ENCODE data around the gene SNX9. TPM values are rescaled to one million over a fixed set of nuclear protein-coding genes. Genes with fewer than 3 reads are reported as not detected.
"Not testable (repeated sequence)": the region's sequence is repeated elsewhere in the genome, so short reads cannot be mapped to it uniquely, and the experiment has no call there.

Gene SNX9
- total and polyA plus RNA-seq, 4 donors = 19.3 to 27.6 (median 23.3) TPM

- peaks cover 2% of the 10 kb centered on the region for H3K4me1 ChIP-seq (ENCODE audit: control insufficient read depth, insufficient read depth, low read length)
These were observed 68.7 kb downstream of the SNX9 start for GRCh38 chr6:157891544-157892362.

GRCh38 chr6:157892363-157892877 is 69.4 kb downstream of the SNX9 start:
- no peak for DNase-seq (ENCODE audit: low read depth in 4 of 6, low spot score in 6 of 6)
- H3K4me3 ChIP-seq (ENCODE audit: low read depth, low read length) = no peak overlapping the region
- no peaks in the 10 kb centered on the region for H3K27me3 ChIP-seq (ENCODE audit: control insufficient read depth, insufficient read depth, low read length)
- H3K36me3 ChIP-seq (ENCODE audit: control insufficient read depth, insufficient read depth, low read length) = peaks cover 11% of the 10 kb centered on the region
- H3K9me3 ChIP-seq (ENCODE audit: control insufficient read depth, insufficient read depth, low read length) = no peaks in the 10 kb centered on the region
- peaks cover 5% of the 10 kb centered on the region for H3K4me1 ChIP-seq (ENCODE audit: control insufficient read depth, insufficient read depth, low read length)
- H3K27ac ChIP-seq (ENCODE audit: low read depth, low read length) = no peak overlapping the region
- WGBS (ENCODE audit: insufficient coverage) = 100% methylated on average over 1 of the region's 5 CpGs

More at GRCh38 chr6:157891544-157892362, 68.7 kb downstream of the SNX9 start:
- Histone ChIP-seq H3K4me3 (ENCODE audit: low read depth, low read length) (no peak overlapping the region), H3K36me3 (ENCODE audit: control insufficient read depth, insufficient read depth, low read length) (peaks cover 6% of the 10 kb centered on the region), H3K27ac (ENCODE audit: low read depth, low read length) (no peak overlapping the region), H3K9me3 (ENCODE audit: control insufficient read depth, insufficient read depth, low read length) (no peaks in the 10 kb centered on the region), H3K27me3 (ENCODE audit: control insufficient read depth, insufficient read depth, low read length) (no peaks in the 10 kb centered on the region)
- DNase-seq (ENCODE audit: low read depth in 4 of 6, low spot score in 6 of 6) = no peak
- 83% methylated on average over 9 of the region's 9 CpGs for WGBS (ENCODE audit: insufficient coverage)

- Histone ChIP-seq H3K4me3 (ENCODE audit: low read depth, low read length) (no peak overlapping the region), H3K36me3 (ENCODE audit: control insufficient read depth, insufficient read depth, low read length) (peaks cover 11% of the 10 kb centered on the region), H3K4me1 (ENCODE audit: control insufficient read depth, insufficient read depth, low read length) (peaks cover 5% of the 10 kb centered on the region), H3K9me3 (ENCODE audit: control insufficient read depth, insufficient read depth, low read length) (no peaks in the 10 kb centered on the region), H3K27me3 (ENCODE audit: control insufficient read depth, insufficient read depth, low read length) (no peaks in the 10 kb centered on the region), H3K27ac (ENCODE audit: low read depth, low read length) (no peak overlapping the region)
- no peak for DNase-seq (ENCODE audit: low read depth in 4 of 6, low spot score in 6 of 6)
- WGBS (ENCODE audit: insufficient coverage) = no CpG with 5 or more reads among the region's 4 CpGs
These were observed 70.2 kb downstream of the SNX9 start for GRCh38 chr6:157893238-157893637.

GRCh38 chr6:157895585-157895984 is 72.5 kb downstream of the SNX9 start:
- 100% methylated on average over 1 of the region's 3 CpGs for WGBS (ENCODE audit: insufficient coverage)
- Histone ChIP-seq H3K4me3 (ENCODE audit: low read depth, low read length) (no peak overlapping the region), H3K9me3 (ENCODE audit: control insufficient read depth, insufficient read depth, low read length) (no peaks in the 10 kb centered on the region), H3K36me3 (ENCODE audit: control insufficient read depth, insufficient read depth, low read length) (peaks cover 15% of the 10 kb centered on the region), H3K27ac (ENCODE audit: low read depth, low read length) (no peak overlapping the region), H3K4me1 (ENCODE audit: control insufficient read depth, insufficient read depth, low read length) (peaks cover 7% of the 10 kb centered on the region), H3K27me3 (ENCODE audit: control insufficient read depth, insufficient read depth, low read length) (no peaks in the 10 kb centered on the region)
- DNase-seq (ENCODE audit: low read depth in 4 of 6, low spot score in 6 of 6) = no peak

GRCh38 chr6:157896932-157897331 is 73.9 kb downstream of the SNX9 start:
- DNase-seq (ENCODE audit: low read depth in 4 of 6, low spot score in 6 of 6) = no peak
- Histone ChIP-seq H3K4me1 (ENCODE audit: control insufficient read depth, insufficient read depth, low read length) (peaks cover 7% of the 10 kb centered on the region), H3K27ac (ENCODE audit: low read depth, low read length) (no peak overlapping the region)

GRCh38 chr6:157898169-157898568 is 75.1 kb downstream of the SNX9 start:
- Histone ChIP-seq H3K4me1 (ENCODE audit: control insufficient read depth, insufficient read depth, low read length) (peaks cover 7% of the 10 kb centered on the region), H3K27me3 (ENCODE audit: control insufficient read depth, insufficient read depth, low read length) (no peaks in the 10 kb centered on the region), H3K4me3 (ENCODE audit: low read depth, low read length) (no peak overlapping the region), H3K27ac (ENCODE audit: low read depth, low read length) (no peak overlapping the region), H3K9me3 (ENCODE audit: control insufficient read depth, insufficient read depth, low read length) (no peaks in the 10 kb centered on the region), H3K36me3 (ENCODE audit: control insufficient read depth, insufficient read depth, low read length) (peaks cover 18% of the 10 kb centered on the region)
- WGBS (ENCODE audit: insufficient coverage) = 50% methylated on average over 1 of the region's 7 CpGs
- peak in 1 of 6 donors; percentile 18 for DNase-seq (ENCODE audit: low read depth in 4 of 6, low spot score in 6 of 6)

More at GRCh38 chr6:157896932-157897331, 73.9 kb downstream of the SNX9 start:
- no peak overlapping the region for H3K4me3 ChIP-seq (ENCODE audit: low read depth, low read length)
- WGBS (ENCODE audit: insufficient coverage) = no CpG with 5 or more reads among the region's 4 CpGs
- H3K9me3 ChIP-seq (ENCODE audit: control insufficient read depth, insufficient read depth, low read length) = no peaks in the 10 kb centered on the region
- no peaks in the 10 kb centered on the region for H3K27me3 ChIP-seq (ENCODE audit: control insufficient read depth, insufficient read depth, low read length)
- peaks cover 15% of the 10 kb centered on the region for H3K36me3 ChIP-seq (ENCODE audit: control insufficient read depth, insufficient read depth, low read length)

GRCh38 chr6:157898640-157899039 is 75.6 kb downstream of the SNX9 start:
- peaks cover 18% of the 10 kb centered on the region for H3K36me3 ChIP-seq (ENCODE audit: control insufficient read depth, insufficient read depth, low read length)
- no peak overlapping the region for H3K27ac ChIP-seq (ENCODE audit: low read depth, low read length)
- no peak for DNase-seq (ENCODE audit: low read depth in 4 of 6, low spot score in 6 of 6)
- peaks cover 7% of the 10 kb centered on the region for H3K4me1 ChIP-seq (ENCODE audit: control insufficient read depth, insufficient read depth, low read length)
- H3K27me3 ChIP-seq (ENCODE audit: control insufficient read depth, insufficient read depth, low read length) = no peaks in the 10 kb centered on the region
- no peaks in the 10 kb centered on the region for H3K9me3 ChIP-seq (ENCODE audit: control insufficient read depth, insufficient read depth, low read length)
- H3K4me3 ChIP-seq (ENCODE audit: low read depth, low read length) = no peak overlapping the region
- 61% methylated on average over 2 of the region's 3 CpGs for WGBS (ENCODE audit: insufficient coverage)

GRCh38 chr6:157900262-157900661 is 77.2 kb downstream of the SNX9 start:
- not testable (repeated sequence) for DNase-seq (ENCODE audit: low read depth in 4 of 6, low spot score in 6 of 6); H3K4me1 ChIP-seq (ENCODE audit: control insufficient read depth, insufficient read depth, low read length); H3K9me3 ChIP-seq (ENCODE audit: control insufficient read depth, insufficient read depth, low read length); H3K27me3 ChIP-seq (ENCODE audit: control insufficient read depth, insufficient read depth, low read length); H3K27ac ChIP-seq (ENCODE audit: low read depth, low read length); H3K4me3 ChIP-seq (ENCODE audit: low read depth, low read length)
- H3K36me3 ChIP-seq (ENCODE audit: control insufficient read depth, insufficient read depth, low read length) = peaks cover 18% of the 10 kb centered on the region
- 100% methylated on average over 1 of the region's 11 CpGs for WGBS (ENCODE audit: insufficient coverage)

GRCh38 chr6:157900751-157901150 is 77.7 kb downstream of the SNX9 start:
- H3K27ac ChIP-seq (ENCODE audit: low read depth, low read length); H3K4me3 ChIP-seq (ENCODE audit: low read depth, low read length); H3K4me1 ChIP-seq (ENCODE audit: control insufficient read depth, insufficient read depth, low read length); H3K27me3 ChIP-seq (ENCODE audit: control insufficient read depth, insufficient read depth, low read length); DNase-seq (ENCODE audit: low read depth in 4 of 6, low spot score in 6 of 6); H3K9me3 ChIP-seq (ENCODE audit: control insufficient read depth, insufficient read depth, low read length): not testable (repeated sequence)
- peaks cover 18% of the 10 kb centered on the region for H3K36me3 ChIP-seq (ENCODE audit: control insufficient read depth, insufficient read depth, low read length)
- WGBS (ENCODE audit: insufficient coverage) = 59% methylated on average over 2 of the region's 4 CpGs

GRCh38 chr6:157904999-157905398 is 82.0 kb downstream of the SNX9 start:
- H3K4me3 ChIP-seq (ENCODE audit: low read depth, low read length) = no peak overlapping the region
- no peak for DNase-seq (ENCODE audit: low read depth in 4 of 6, low spot score in 6 of 6)
- 33% methylated on average over 1 of the region's 4 CpGs for WGBS (ENCODE audit: insufficient coverage)
- peaks cover 2% of the 10 kb centered on the region for H3K4me1 ChIP-seq (ENCODE audit: control insufficient read depth, insufficient read depth, low read length)
- no peak overlapping the region for H3K27ac ChIP-seq (ENCODE audit: low read depth, low read length)
- no peaks in the 10 kb centered on the region for H3K27me3 ChIP-seq (ENCODE audit: control insufficient read depth, insufficient read depth, low read length)
- peaks cover 6% of the 10 kb centered on the region for H3K36me3 ChIP-seq (ENCODE audit: control insufficient read depth, insufficient read depth, low read length)
- no peaks in the 10 kb centered on the region for H3K9me3 ChIP-seq (ENCODE audit: control insufficient read depth, insufficient read depth, low read length)

All from spinal cord (tissue), 10 donors.